ENCODE results near the gene MTPN. TPM values are rescaled to one million over a fixed set of nuclear protein-coding genes. Genes with fewer than 3 reads are reported as not detected.

The MTPN gene
- total RNA-seq, 1 donor from 2014 or later: 128 TPM

- H3K36me3 ChIP-seq (ENCODE audit: control insufficient read depth, insufficient read depth, low read length): no peaks in the 10 kb centered on the region
- no peaks in the 10 kb centered on the region for H3K27me3 ChIP-seq (ENCODE audit: control insufficient read depth, insufficient read depth, low read length)
- TF ChIP-seq CTCF (IDR thresholded peaks at IDR 0.05; ENCODE audit: insufficient read depth, low read length, poor library complexity, severe bottlenecking): no peak
- DNase-seq (ENCODE audit: low read depth): no peak
- no peak overlapping the region for H3K4me3 ChIP-seq (ENCODE audit: low read depth, low read length)
These were observed 26.2 kb downstream of the MTPN start for GRCh38 chr7:135950972-135951371.

GRCh38 chr7:135950429-135950828, 26.7 kb downstream of the MTPN start:
- Histone ChIP-seq H3K4me3 (ENCODE audit: low read depth, low read length) (no peak overlapping the region), H3K36me3 (ENCODE audit: control insufficient read depth, insufficient read depth, low read length) (no peaks in the 10 kb centered on the region), H3K27me3 (ENCODE audit: control insufficient read depth, insufficient read depth, low read length) (no peaks in the 10 kb centered on the region)
- TF ChIP-seq CTCF (IDR thresholded peaks at IDR 0.05; ENCODE audit: insufficient read depth, low read length, poor library complexity, severe bottlenecking): no peak
- no peak for DNase-seq (ENCODE audit: low read depth)

- H3K4me3 ChIP-seq (ENCODE audit: low read depth, low read length): no peak overlapping the region
- H3K36me3 ChIP-seq (ENCODE audit: control insufficient read depth, insufficient read depth, low read length): no peaks in the 10 kb centered on the region
- DNase-seq (ENCODE audit: low read depth): no peak
- no peaks in the 10 kb centered on the region for H3K27me3 ChIP-seq (ENCODE audit: control insufficient read depth, insufficient read depth, low read length)
- no peak for TF ChIP-seq CTCF (IDR thresholded peaks at IDR 0.05; ENCODE audit: insufficient read depth, low read length, poor library complexity, severe bottlenecking)
These were observed 30.7 kb downstream of the MTPN start for GRCh38 chr7:135946289-135947055.

GRCh38 chr7:135944753-135945152, 32.4 kb downstream of the MTPN start:
- no peak for TF ChIP-seq CTCF (IDR thresholded peaks at IDR 0.05; ENCODE audit: insufficient read depth, low read length, poor library complexity, severe bottlenecking)
- no peaks in the 10 kb centered on the region for H3K36me3 ChIP-seq (ENCODE audit: control insufficient read depth, insufficient read depth, low read length)

GRCh38 chr7:135943134-135943879, 33.9 kb downstream of the MTPN start:
- no peaks in the 10 kb centered on the region for H3K27me3 ChIP-seq (ENCODE audit: control insufficient read depth, insufficient read depth, low read length)
- TF ChIP-seq CTCF (IDR thresholded peaks at IDR 0.05; ENCODE audit: insufficient read depth, low read length, poor library complexity, severe bottlenecking): no peak
- no peak for DNase-seq (ENCODE audit: low read depth)
- H3K36me3 ChIP-seq (ENCODE audit: control insufficient read depth, insufficient read depth, low read length): no peaks in the 10 kb centered on the region
- no peak overlapping the region for H3K4me3 ChIP-seq (ENCODE audit: low read depth, low read length)

More at GRCh38 chr7:135944753-135945152, 32.4 kb downstream of the MTPN start:
- Histone ChIP-seq H3K27me3 (ENCODE audit: control insufficient read depth, insufficient read depth, low read length) (no peaks in the 10 kb centered on the region), H3K4me3 (ENCODE audit: low read depth, low read length) (no peak overlapping the region)
- DNase-seq (ENCODE audit: low read depth): no peak

All from kidney epithelial cell (primary cell).